HUES64 (cell line): ENCODE data around the gene FREY1.

ENCODE experiments used
- H3K27ac ChIP-seq: 2 replicates; pipeline ENCODE4 v1.7.0; 2013; ENCODE audit warnings: low read depth, low read length, inconsistent platforms
- H3K27me3 ChIP-seq: 2 replicates; pipeline ENCODE4 v1.6.1; 2013; ENCODE audit warnings: mild to moderate bottlenecking, low read length; ENCODE audit not compliant: insufficient read depth
- H3K36me3 ChIP-seq: 2 replicates; pipeline ENCODE4 v1.6.1; 2013; ENCODE audit warnings: mild to moderate bottlenecking, low read length; ENCODE audit not compliant: insufficient read depth
- H3K4me1 ChIP-seq: 2 replicates; pipeline ENCODE4 v1.6.1; 2013; ENCODE audit warnings: mild to moderate bottlenecking, low read length, moderate library complexity; ENCODE audit not compliant: insufficient read depth
- H3K4me3 ChIP-seq: 2 replicates; pipeline ENCODE4 v1.5.1; 2013; ENCODE audit warnings: mild to moderate bottlenecking, low read length, moderate library complexity
- H3K9ac ChIP-seq: 2 replicates; pipeline ENCODE4 v1.6.1; 2013; ENCODE audit warnings: mild to moderate bottlenecking, low read depth, low read length
- H3K9me3 ChIP-seq: 2 replicates; pipeline ENCODE4 v1.6.1; 2013; ENCODE audit warnings: low read depth, low read length; ENCODE audit not compliant: insufficient read depth
- WGBS: fragments of 150-250, 120-280 bp; methylation state at CpG from one replicate; pipeline ENCODE4 v1.1.7; 2013; ENCODE audit warnings: missing lambda C conversion rate; 5-methylcytosine and 5-hydroxymethylcytosine counted together

The FREY1 gene

DNA sequence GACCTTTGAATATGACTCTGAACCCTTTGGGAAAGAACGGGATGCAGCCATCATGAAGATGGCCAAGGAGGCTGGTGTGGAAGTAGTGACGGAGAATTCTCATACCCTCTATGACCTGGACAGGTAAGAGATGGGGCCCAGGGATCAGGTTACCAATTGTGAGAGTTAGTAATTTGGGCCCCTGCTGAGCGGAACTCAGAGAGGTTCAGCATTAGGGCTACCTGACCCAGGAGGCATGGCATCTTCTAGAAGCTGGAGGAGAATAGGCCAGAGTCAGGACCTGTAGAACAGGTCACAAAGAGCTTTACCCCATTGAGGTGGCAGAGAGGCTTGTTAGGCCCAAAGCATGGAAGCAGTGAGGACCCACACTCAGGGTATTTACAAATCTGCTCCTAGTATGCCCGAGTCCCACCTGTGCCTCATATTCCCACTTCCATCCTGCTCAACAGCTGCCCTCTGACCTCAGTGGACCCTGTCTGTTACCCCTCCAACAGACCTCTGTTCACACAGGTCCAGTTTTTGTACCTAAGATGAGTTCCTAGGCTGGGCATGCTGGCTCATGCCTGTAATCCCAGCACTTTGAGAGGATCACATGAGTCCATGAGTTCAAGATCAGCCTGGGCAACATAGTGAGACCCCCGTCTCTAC, 48.2 kb downstream of the FREY1 start:
- H3K9me3 ChIP-seq, result no peaks in the 10 kb centered on the region
- no peak overlapping the region for H3K9ac ChIP-seq
- H3K4me3 ChIP-seq, result no peak overlapping the region
- H3K27ac ChIP-seq, result no peak overlapping the region
- H3K36me3 ChIP-seq, result peaks cover 42% of the 10 kb centered on the region
- no peaks in the 10 kb centered on the region for H3K27me3 ChIP-seq
- H3K4me1 ChIP-seq, result peaks cover 18% of the 10 kb centered on the region
- WGBS, result 85% methylated on average over 5 of the region's 5 CpGs

DNA sequence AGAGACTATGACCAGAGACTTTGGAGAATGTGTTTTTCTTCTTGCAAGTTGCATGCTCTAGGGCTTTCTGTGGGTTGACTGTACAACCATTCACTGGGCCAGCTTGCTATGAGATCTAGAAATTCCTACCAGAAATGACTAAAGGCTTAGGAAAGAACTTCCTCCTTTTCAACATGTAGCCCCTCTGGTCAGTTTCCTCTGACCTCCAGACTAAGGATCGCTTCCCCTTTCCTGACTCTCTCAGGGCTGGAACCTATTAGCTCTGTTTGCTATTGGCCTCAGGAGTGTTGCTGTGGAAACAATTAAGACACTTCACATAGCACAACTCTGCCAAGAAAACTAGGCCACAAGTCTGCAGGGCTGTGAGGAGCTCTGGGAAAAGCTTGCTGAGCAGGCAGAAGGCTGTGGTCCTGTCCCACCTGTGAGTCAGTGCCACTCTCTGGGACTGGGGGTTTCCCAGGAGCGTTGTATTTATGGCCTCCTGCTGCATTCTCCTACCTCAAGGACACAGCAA, 49.1 kb downstream of the FREY1 start:
- Histone ChIP-seq H3K36me3 (peaks cover 33% of the 10 kb centered on the region), H3K27ac (no peak overlapping the region), H3K4me3 (no peak overlapping the region), H3K9ac (no peak overlapping the region), H3K27me3 (no peaks in the 10 kb centered on the region), H3K4me1 (peaks cover 27% of the 10 kb centered on the region), H3K9me3 (no peaks in the 10 kb centered on the region)
- whole genome bisulfite sequencing, result 82% methylated on average over 2 of the region's 2 CpGs
